SK-N-MC (cell line): ENCODE results near the gene DIDO1.

Source experiments
- EZH2 ChIP-seq: fragments of 200-600 bp; sonication (generic); IDR thresholded peaks from one replicate; pipeline ENCODE4 v1.6.1; 2017; ENCODE audit warnings: antibody characterized with exemption
- POLR2AphosphoS5 ChIP-seq: IDR thresholded peaks from 2 replicates; pipeline ENCODE4 v1.6.1; 2012; ENCODE audit warnings: mild to moderate bottlenecking, low read depth, low read length, borderline replicate concordance

DNA sequence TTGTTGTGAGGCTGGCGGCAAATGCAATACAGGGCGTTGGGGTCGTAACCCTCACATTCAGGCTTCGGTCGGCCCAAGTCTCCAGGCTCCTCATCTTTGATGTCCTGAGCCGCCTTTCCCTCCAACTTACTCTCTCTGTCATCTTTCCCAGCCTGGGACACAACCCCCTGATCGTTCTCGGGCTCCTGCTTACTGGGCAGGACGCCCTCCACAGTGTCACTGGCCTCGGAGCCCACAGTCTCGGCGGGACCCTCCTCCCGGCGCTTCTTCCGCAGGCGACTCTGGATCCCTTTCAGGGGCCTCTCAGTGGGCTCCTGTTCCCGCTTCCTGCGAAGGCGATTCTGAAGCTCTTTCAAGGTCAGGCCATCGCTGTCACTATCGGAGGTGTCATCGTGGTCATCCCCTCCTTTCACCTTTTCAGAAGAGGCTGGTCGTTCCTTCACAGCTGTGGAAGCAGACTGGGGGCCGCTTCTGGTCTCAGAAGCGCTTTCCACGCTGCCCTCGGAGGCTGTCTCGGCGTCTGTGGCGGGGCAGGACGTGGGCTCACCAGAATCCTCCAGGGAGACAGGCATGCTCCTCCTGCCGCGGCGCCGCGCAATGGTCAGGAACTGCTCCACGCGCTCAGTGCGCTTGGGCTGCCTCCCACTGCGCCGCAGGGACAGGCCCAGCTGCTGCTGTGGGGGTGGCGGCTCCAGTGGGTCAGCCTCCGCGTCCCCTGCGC is 15.4 kb downstream of the DIDO1 start:
- TF ChIP-seq EZH2 (no peak), POLR2AphosphoS5 (no peak)
